B cell (primary cell): ENCODE data around the gene RIBC1.

ENCODE experiments used
- EZH2 ChIP-seq: IDR thresholded peaks from 2 replicates; pipeline ENCODE4 v1.6.1; 2012; ENCODE audit warnings: borderline replicate concordance, low read depth, mild to moderate bottlenecking, moderate library complexity, low read length; ENCODE audit not compliant: insufficient read depth, poor library complexity, severe bottlenecking
- TF ChIP-seq, protein P1 (sequence below): fragments of 200-600 bp; IDR thresholded peaks from one replicate; pipeline ENCODE4 v1.8.0; 2022; ENCODE audit warnings: antibody characterized with exemption, mild to moderate bottlenecking

DNA sequence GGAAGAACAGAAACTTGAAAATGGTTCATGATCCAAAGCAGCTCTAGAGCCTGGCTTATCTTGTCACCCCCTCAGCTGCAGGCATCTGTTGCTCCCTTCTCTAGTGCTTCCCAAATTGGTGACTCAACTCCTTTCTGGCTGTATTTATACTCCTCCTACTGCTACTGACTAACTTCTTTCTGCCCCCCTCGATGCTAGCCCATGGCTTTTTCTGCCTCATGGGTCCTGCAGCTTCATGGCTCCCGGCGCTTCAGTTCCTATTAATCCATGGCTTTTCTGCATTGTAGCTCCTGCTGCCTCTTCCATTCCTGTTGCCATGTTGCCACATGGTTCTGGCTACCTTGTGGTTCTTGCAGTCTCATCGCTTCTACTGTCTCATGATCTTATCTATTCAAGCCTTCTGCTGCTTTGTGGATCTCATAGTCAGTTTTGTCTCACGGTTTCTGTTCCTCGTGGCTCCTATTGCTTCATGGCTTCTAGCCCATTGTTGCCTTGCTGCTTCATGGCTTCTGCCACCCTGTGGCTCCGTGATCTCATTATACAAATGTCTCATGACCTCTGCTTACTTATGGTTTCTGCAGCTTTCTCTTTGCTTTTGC lies 48.4 kb upstream of the RIBC1 start:
- TF ChIP-seq, protein P1, sequence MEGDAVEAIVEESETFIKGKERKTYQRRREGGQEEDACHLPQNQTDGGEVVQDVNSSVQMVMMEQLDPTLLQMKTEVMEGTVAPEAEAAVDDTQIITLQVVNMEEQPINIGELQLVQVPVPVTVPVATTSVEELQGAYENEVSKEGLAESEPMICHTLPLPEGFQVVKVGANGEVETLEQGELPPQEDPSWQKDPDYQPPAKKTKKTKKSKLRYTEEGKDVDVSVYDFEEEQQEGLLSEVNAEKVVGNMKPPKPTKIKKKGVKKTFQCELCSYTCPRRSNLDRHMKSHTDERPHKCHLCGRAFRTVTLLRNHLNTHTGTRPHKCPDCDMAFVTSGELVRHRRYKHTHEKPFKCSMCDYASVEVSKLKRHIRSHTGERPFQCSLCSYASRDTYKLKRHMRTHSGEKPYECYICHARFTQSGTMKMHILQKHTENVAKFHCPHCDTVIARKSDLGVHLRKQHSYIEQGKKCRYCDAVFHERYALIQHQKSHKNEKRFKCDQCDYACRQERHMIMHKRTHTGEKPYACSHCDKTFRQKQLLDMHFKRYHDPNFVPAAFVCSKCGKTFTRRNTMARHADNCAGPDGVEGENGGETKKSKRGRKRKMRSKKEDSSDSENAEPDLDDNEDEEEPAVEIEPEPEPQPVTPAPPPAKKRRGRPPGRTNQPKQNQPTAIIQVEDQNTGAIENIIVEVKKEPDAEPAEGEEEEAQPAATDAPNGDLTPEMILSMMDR = no peak
- no peak for TF ChIP-seq EZH2
